ENCODE measurements around the gene BMP10.

DNA sequence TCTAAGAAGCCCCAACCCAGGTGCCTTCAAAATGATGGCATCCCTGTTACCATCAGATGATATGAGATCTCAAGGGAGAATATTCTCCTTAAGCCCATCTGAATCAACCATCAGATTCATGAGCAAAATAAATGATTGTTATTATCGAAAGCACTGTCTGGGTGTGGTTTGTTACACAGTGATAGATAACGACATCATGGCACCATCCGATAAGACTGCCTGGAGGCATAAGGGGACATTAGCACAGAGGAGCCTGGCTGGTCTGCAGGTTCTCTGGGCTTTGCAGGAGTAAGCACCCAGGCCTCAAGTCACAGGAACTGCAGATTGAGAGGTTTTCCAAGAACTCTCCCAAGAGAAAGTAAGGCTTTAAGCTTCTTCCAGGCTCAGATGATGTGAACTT is 15.6 kb downstream of the BMP10 start:
- TF ChIP-seq EZH2 (IDR thresholded peaks at IDR 0.05) (no peak), SIN3A (IDR thresholded peaks at IDR 0.05; ENCODE audit: low read depth) (no peak), POLR2A (IDR thresholded peaks at IDR 0.05; ENCODE audit: borderline replicate concordance, extremely low read depth, insufficient read depth, insufficient read length) (no peak), EZH2phosphoT487 (IDR thresholded peaks at IDR 0.05; ENCODE audit: borderline replicate concordance) (no peak)
- TF ChIP-seq, protein P1, sequence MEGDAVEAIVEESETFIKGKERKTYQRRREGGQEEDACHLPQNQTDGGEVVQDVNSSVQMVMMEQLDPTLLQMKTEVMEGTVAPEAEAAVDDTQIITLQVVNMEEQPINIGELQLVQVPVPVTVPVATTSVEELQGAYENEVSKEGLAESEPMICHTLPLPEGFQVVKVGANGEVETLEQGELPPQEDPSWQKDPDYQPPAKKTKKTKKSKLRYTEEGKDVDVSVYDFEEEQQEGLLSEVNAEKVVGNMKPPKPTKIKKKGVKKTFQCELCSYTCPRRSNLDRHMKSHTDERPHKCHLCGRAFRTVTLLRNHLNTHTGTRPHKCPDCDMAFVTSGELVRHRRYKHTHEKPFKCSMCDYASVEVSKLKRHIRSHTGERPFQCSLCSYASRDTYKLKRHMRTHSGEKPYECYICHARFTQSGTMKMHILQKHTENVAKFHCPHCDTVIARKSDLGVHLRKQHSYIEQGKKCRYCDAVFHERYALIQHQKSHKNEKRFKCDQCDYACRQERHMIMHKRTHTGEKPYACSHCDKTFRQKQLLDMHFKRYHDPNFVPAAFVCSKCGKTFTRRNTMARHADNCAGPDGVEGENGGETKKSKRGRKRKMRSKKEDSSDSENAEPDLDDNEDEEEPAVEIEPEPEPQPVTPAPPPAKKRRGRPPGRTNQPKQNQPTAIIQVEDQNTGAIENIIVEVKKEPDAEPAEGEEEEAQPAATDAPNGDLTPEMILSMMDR (IDR thresholded peaks at IDR 0.05 in 2 of 3, conservative IDR thresholded peaks at IDR 0.05 in 1 of 3; ENCODE audit: borderline replicate concordance in 1 of 3, insufficient read depth in 1 of 3, low read depth in 2 of 3, low read length in 2 of 3) = no peak
- TF ChIP-seq, protein P2, sequence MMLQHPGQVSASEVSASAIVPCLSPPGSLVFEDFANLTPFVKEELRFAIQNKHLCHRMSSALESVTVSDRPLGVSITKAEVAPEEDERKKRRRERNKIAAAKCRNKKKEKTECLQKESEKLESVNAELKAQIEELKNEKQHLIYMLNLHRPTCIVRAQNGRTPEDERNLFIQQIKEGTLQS (IDR thresholded peaks at IDR 0.05) = no peak
